K562 (cell line): Measurements from ENCODE around the gene CD72. TPM values are rescaled to one million over a fixed set of nuclear protein-coding genes. Genes with fewer than 3 reads are reported as not detected.

Experiments
- ARID1B ChIP-seq: fragments of 450-650 bp; IDR thresholded peaks from 2 replicates; pipeline ENCODE4 v1.6.1; 2016; ENCODE audit warnings: antibody characterized with exemption, mild to moderate bottlenecking, inconsistent platforms
- BMI1 ChIP-seq: fragments of 150-350 bp; IDR thresholded peaks from 2 replicates; pipeline ENCODE4 v1.6.1; 2014; ENCODE audit warnings: low read length
- CBX3 ChIP-seq, 2 experiments: IDR thresholded peaks; 1 replicate in 1 of 2; 2 replicates in 1 of 2; pipeline ENCODE4 v1.6.1; 2012; ENCODE audit warnings: inconsistent platforms in 2 of 2, low read length in 2 of 2, borderline replicate concordance in 1 of 2, control low read depth in 1 of 2
- CXXC5 ChIP-seq: fragments of 250-450 bp; sonication (Bioruptor Pico); IDR thresholded peaks from 2 replicates; pipeline ENCODE4 v1.8.0; 2022; ENCODE audit warnings: inconsistent platforms, mild to moderate bottlenecking, moderate library complexity
- HDAC6 ChIP-seq: IDR thresholded peaks from 2 replicates; pipeline ENCODE4 v1.6.1; 2012; ENCODE audit warnings: low read depth, mild to moderate bottlenecking, control low read depth, inconsistent platforms, low read length, moderate library complexity
- HINFP ChIP-seq: fragments of 450-650 bp; conservative IDR thresholded peaks from 2 replicates; pipeline ENCODE4 v1.6.1; 2016; ENCODE audit warnings: missing genetic modification characterization, low read depth, mild to moderate bottlenecking, control low read depth, missing compliant biosample characterization
- KAT8 ChIP-seq: fragments of 450-650 bp; IDR thresholded peaks from 2 replicates; pipeline ENCODE4 v1.6.1; 2016; ENCODE audit warnings: low read depth, mild to moderate bottlenecking
- MAZ ChIP-seq, 2 experiments: fragments of 450-650 bp in 1 of 2; sonication (generic) in 1 of 2; formaldehyde crosslinking; IDR thresholded peaks in 1 of 2; conservative IDR thresholded peaks in 1 of 2; 2 replicates each; pipeline versions ENCODE4 v1.4.0 to v1.5.0; 2020; ENCODE audit warnings: mild to moderate bottlenecking in 1 of 2, missing genetic modification reagents in 1 of 2
- NUFIP1 ChIP-seq: fragments of 450-650 bp; IDR thresholded peaks from 2 replicates; pipeline ENCODE4 v1.6.1; 2018; ENCODE audit not compliant: partially characterized antibody
- PRPF4 ChIP-seq: fragments of 200-400 bp; formaldehyde crosslinking; IDR thresholded peaks from one replicate; pipeline ENCODE4 v1.6.1; 2017; ENCODE audit warnings: low read length, low read depth, mild to moderate bottlenecking; ENCODE audit not compliant: insufficient read depth, poor library complexity, severe bottlenecking
- PTRF ChIP-seq: fragments of 450-650 bp; IDR thresholded peaks from 2 replicates; pipeline ENCODE4 v1.6.1; 2016; ENCODE audit warnings: mild to moderate bottlenecking, missing genetic modification characterization, missing compliant biosample characterization
- RBM22 ChIP-seq: fragments of 200-400 bp; formaldehyde crosslinking; IDR thresholded peaks from 2 replicates; pipeline ENCODE4 v1.6.1; 2018; ENCODE audit warnings: low read length, low read depth; ENCODE audit not compliant: poor library complexity, severe bottlenecking
- RBM25 ChIP-seq: fragments of 200-400 bp; formaldehyde crosslinking; IDR thresholded peaks from 2 replicates; pipeline ENCODE4 v1.6.1; 2018; ENCODE audit warnings: low read length, low read depth, moderate library complexity; ENCODE audit not compliant: severe bottlenecking
- SMARCA4 ChIP-seq: fragments of 450-650 bp; IDR thresholded peaks from 2 replicates; pipeline ENCODE4 v1.6.1; 2016
- SRSF9 ChIP-seq: fragments of 200-400 bp; formaldehyde crosslinking; IDR thresholded peaks from 2 replicates; pipeline ENCODE4 v1.6.1; 2017; ENCODE audit warnings: low read depth, low read length, borderline replicate concordance
- STAT5B ChIP-seq: fragments of 250-450 bp; sonication (Bioruptor Pico); IDR thresholded peaks from 2 replicates; pipeline ENCODE4 v1.8.0; 2021; ENCODE audit warnings: mild to moderate bottlenecking, inconsistent platforms
- TAL1 ChIP-seq: fragments of 450-650 bp; IDR thresholded peaks from 2 replicates; pipeline ENCODE4 v1.6.1; 2016; ENCODE audit warnings: mild to moderate bottlenecking
- THRA ChIP-seq: fragments of 450-650 bp; IDR thresholded peaks from 2 replicates; pipeline ENCODE4 v1.6.1; 2017; ENCODE audit warnings: mild to moderate bottlenecking, moderate library complexity
- THRB ChIP-seq: fragments of 450-650 bp; formaldehyde crosslinking; conservative IDR thresholded peaks from 2 replicates; pipeline ENCODE4 v1.4.0; 2022; ENCODE audit warnings: mild to moderate bottlenecking, missing genetic modification characterization
- ZNF263 ChIP-seq: sonication (generic); formaldehyde crosslinking; IDR thresholded peaks from 2 replicates; pipeline ENCODE4 v1.8.0; 2022; ENCODE audit warnings: mild to moderate bottlenecking, missing genetic modification reagents, borderline replicate concordance
- ZNF431 ChIP-seq: sonication (generic); formaldehyde crosslinking; IDR thresholded peaks from 2 replicates; pipeline ENCODE4 v1.8.0; 2022; ENCODE audit warnings: mild to moderate bottlenecking, missing genetic modification reagents
- ZNF75A ChIP-seq: fragments of 450-650 bp; formaldehyde crosslinking; IDR thresholded peaks from 2 replicates; pipeline ENCODE4 v1.4.0; 2020; ENCODE audit warnings: mild to moderate bottlenecking
- ZSCAN29 ChIP-seq: fragments of 450-650 bp; IDR thresholded peaks from 2 replicates; pipeline ENCODE4 v1.6.1; 2017
- polyA plus RNA-seq, 8 experiments: library from polyadenylated mRNA; depleted of rRNA in 4 of 8; stranded (reverse) in 5 of 8; unstranded in 3 of 8; fragments of >200 nt; fragmentation: Nextera tagmentation in 2 of 8; fragmentation: Illumina TruSeq in 1 of 8; extraction: Ambion mirVana in 2 of 8; extraction: Trizol in 1 of 8; gene quantifications; 2 replicates each; pipeline versions ENCODE4 v1.2.1 to v1.2.3, GENCODE V29; 2011 to 2014; ENCODE audit warnings: inconsistent platforms in 1 of 8, missing spikeins in 1 of 8
- total RNA-seq, 7 experiments: library from RNA; depleted of rRNA in 6 of 7; stranded (reverse); fragments of >200 nt in 6 of 7; fragmentation: Illumina TruSeq in 2 of 7; extraction: Trizol in 2 of 7; gene quantifications; 2 replicates each; pipeline versions ENCODE4 v1.2.1 to v1.2.3, GENCODE V29; 2011 to 2021; ENCODE audit warnings: low replicate concordance in 1 of 7

The CD72 gene
- total and polyA plus RNA-seq, 9 of the 15 experiments (the other 6 are each of a cell fraction or from before 2014, with no cell fraction given) = 0.11 to 0.78 (median 0.27) TPM; not detected in 1

- no peak for TF ChIP-seq RBM25
- TF ChIP-seq ZNF263 (CRISPR knock-in tag) = no peak
- TF ChIP-seq ARID1B = no peak; the same call in 1 of the 2 replicates
- peak; percentile 83 for TF ChIP-seq CXXC5
- no peak for TF ChIP-seq NUFIP1
- no peak for TF ChIP-seq BMI1
- TF ChIP-seq CBX3 (IDR thresholded peaks at IDR 0.05; ENCODE audit: borderline replicate concordance in 1 of 2, low read length in 2 of 2) = no peak
- TF ChIP-seq THRA = no peak
- no peak for TF ChIP-seq THRB
- TF ChIP-seq SRSF9 = no peak
- no peak for TF ChIP-seq KAT8
- no peak for TF ChIP-seq TAL1
- peak; percentile 84 to 94 for TF ChIP-seq MAZ (CRISPR knock-in tag; conservative IDR thresholded peaks at IDR 0.05 in 1 of 2, IDR thresholded peaks at IDR 0.05 in 1 of 2)
- TF ChIP-seq HDAC6 = no peak
- no peak for TF ChIP-seq ZSCAN29
- no peak for TF ChIP-seq PRPF4
- no peak for TF ChIP-seq ZNF431 (CRISPR knock-in tag)
- no peak for TF ChIP-seq SMARCA4
- no peak for TF ChIP-seq STAT5B (CRISPR knock-in tag)
- no peak for TF ChIP-seq ZNF75A (CRISPR knock-in tag)
- TF ChIP-seq PTRF = no peak
- no peak for TF ChIP-seq HINFP (tag)
- no peak for TF ChIP-seq RBM22
Measured at GRCh38 chr9:35664531-35665470, 46.6 kb upstream of the CD72 start, which contains the start of gene ARHGEF39 (continued).
